ENCODE measurements around the gene BRME1.
"Not testable (repeated sequence)": the region's sequence is repeated elsewhere in the genome, so short reads cannot be mapped to it uniquely, and the experiment has no call there.

BRME1 gene

GRCh38 chr19:13864667-13865570 lies 41.0 kb downstream of the BRME1 start:
- no peak for DNase-seq

GRCh38 chr19:13864046-13864666 lies 41.8 kb downstream of the BRME1 start:
- DNase-seq: no peak

GRCh38 chr19:13861714-13862531 lies 44.0 kb downstream of the BRME1 start:
- DNase-seq: peak; percentile 70

GRCh38 chr19:13861392-13861713 lies 44.6 kb downstream of the BRME1 start:
- DNase-seq: no peak

- no peak for DNase-seq
Observed at GRCh38 chr19:13860679-13861391, 45.1 kb downstream of the BRME1 start.

GRCh38 chr19:13859361-13859880 lies 46.5 kb downstream of the BRME1 start:
- no peak for DNase-seq

GRCh38 chr19:13856497-13856896 lies 49.4 kb downstream of the BRME1 start:
- no peak for DNase-seq

GRCh38 chr19:13852171-13852707 lies 53.7 kb downstream of the BRME1 start:
- not testable (repeated sequence) for DNase-seq

- not testable (repeated sequence) for DNase-seq
Observed at GRCh38 chr19:13851734-13852114, 54.2 kb downstream of the BRME1 start.

GRCh38 chr19:13850910-13851733 lies 54.8 kb downstream of the BRME1 start:
- DNase-seq: no peak

GRCh38 chr19:13849991-13850909 lies 55.7 kb downstream of the BRME1 start:
- DNase-seq: peak; percentile 48

GRCh38 chr19:13848798-13849676 lies 56.9 kb downstream of the BRME1 start:
- no peak for DNase-seq

GRCh38 chr19:13848340-13848677 lies 57.6 kb downstream of the BRME1 start:
- DNase-seq: no peak

GRCh38 chr19:13847407-13848339 lies 58.2 kb downstream of the BRME1 start:
- DNase-seq: peak; percentile 77

GRCh38 chr19:13846557-13847406 lies 59.1 kb downstream of the BRME1 start:
- peak; percentile 69 for DNase-seq

- no peak for DNase-seq
Observed at GRCh38 chr19:13844130-13844631, 61.7 kb downstream of the BRME1 start.

Data from NCI-H345 (cell line).